ENCODE results near the gene USP46. TPM values are rescaled to one million over a fixed set of nuclear protein-coding genes. Genes with fewer than 3 reads are reported as not detected.

Gene USP46
- total RNA-seq, 6 experiments from 2014 or later = 23.9 to 30.9 (median 26.3) TPM

DNA sequence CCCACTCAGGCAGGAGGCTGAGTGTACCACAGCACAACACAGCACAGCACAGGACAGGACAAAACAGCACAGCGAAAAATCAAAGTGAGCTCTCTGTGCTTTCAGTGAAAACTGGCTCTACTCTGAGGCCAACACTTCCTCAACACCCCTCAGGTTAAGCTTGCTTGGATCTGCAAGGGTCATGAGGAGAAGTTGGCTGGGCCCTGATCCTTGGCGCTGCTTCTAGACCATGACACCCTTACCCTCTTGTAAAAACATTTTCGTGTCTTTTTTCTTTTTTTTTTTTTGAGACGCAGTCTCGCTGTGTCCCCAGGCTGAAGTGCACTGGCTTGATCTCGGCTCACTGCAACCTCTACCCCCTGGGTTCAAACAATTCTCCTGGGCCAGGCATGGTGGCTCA is 25.3 kb downstream of the USP46 start:
- no peaks in the 10 kb centered on the region for H3K36me3 Mint-ChIP-seq (ENCODE audit: low read depth)
- no peaks in the 10 kb centered on the region for H3K9me3 Mint-ChIP-seq
- no peak for DNase-seq
- H3K4me1 Mint-ChIP-seq (ENCODE audit: low read depth) = peaks cover 6% of the 10 kb centered on the region; the same call in 1 of the 2 replicates
- no peak overlapping the region for H3K4me3 Mint-ChIP-seq
- H3K27ac Mint-ChIP-seq = no peak overlapping the region
- H3K27me3 Mint-ChIP-seq (ENCODE audit: insufficient read depth) = no peaks in the 10 kb centered on the region; the same call in 1 of the 2 replicates
- TF ChIP-seq CTCF (IDR thresholded peaks at IDR 0.05) = no peak

DNA sequence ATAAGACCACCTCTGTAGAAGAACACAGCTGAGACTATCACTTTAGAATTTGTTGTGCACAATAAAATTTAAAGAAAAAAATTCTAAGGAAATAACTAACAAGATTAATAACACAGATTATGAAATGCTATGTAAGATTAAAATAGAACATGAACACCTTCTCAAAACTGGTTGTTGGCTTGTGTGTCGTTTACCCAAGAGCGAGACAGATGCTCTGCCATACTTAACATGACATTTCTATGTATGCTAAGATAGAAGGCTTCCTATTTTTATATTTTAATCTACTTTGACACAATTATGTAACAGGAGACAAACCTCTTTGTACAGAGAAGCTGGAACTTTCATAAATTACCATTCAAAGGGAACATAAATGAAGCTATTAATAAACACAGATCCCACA is 30.1 kb downstream of the USP46 start:
- no peak overlapping the region for H3K27ac Mint-ChIP-seq
- DNase-seq = no peak

GRCh38 chr4:52628543-52628942 is 30.6 kb downstream of the USP46 start:
- H3K27me3 Mint-ChIP-seq (ENCODE audit: insufficient read depth) = no peaks in the 10 kb centered on the region; the same call in 1 of the 2 replicates
- no peak for TF ChIP-seq CTCF (IDR thresholded peaks at IDR 0.05)
- H3K4me1 Mint-ChIP-seq (ENCODE audit: low read depth) = no peaks in the 10 kb centered on the region
- H3K36me3 Mint-ChIP-seq (ENCODE audit: low read depth) = 0 out of 2 replicates have a peak, but pooled peaks cover 6% of the 10 kb centered on the region
- no peak for DNase-seq
- no peaks in the 10 kb centered on the region for H3K9me3 Mint-ChIP-seq
- H3K4me3 Mint-ChIP-seq = no peak overlapping the region
- no peak overlapping the region for H3K27ac Mint-ChIP-seq

More for the DNA sequence above, 30.1 kb downstream of the USP46 start:
- H3K36me3 Mint-ChIP-seq (ENCODE audit: low read depth) = 0 out of 2 replicates have a peak, but pooled peaks cover 5% of the 10 kb centered on the region
- H3K4me1 Mint-ChIP-seq (ENCODE audit: low read depth) = no peaks in the 10 kb centered on the region
- H3K4me3 Mint-ChIP-seq = no peak overlapping the region
- H3K27me3 Mint-ChIP-seq (ENCODE audit: insufficient read depth) = no peaks in the 10 kb centered on the region; the same call in 1 of the 2 replicates
- H3K9me3 Mint-ChIP-seq = no peaks in the 10 kb centered on the region
- TF ChIP-seq CTCF (IDR thresholded peaks at IDR 0.05) = no peak

DNA sequence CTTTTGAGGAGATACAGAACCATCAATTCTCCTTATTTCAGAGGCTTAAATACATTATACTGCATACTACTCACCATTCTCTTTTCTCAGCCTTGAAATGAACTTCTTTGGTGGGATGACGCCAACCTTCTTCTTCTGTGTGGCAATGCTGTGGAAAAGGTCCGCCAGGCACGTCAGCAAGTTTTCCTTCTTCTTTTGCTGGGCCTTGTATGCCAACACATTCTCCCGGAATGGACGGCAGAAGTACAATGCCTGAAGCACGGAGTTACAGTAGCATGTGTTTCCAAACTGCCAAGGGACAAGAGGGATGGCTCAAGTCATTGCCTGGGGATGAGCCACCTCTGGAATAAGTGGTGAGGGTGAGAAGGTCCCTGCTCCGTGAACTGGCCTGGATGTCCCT is 31.2 kb downstream of the USP46 start:
- Mint-ChIP-seq H3K4me3 (no peak overlapping the region), H3K4me1 (ENCODE audit: low read depth) (no peaks in the 10 kb centered on the region), H3K36me3 (ENCODE audit: low read depth) (0 out of 2 replicates have a peak, but pooled peaks cover 6% of the 10 kb centered on the region), H3K27me3 (ENCODE audit: insufficient read depth) (no peaks in the 10 kb centered on the region), H3K9me3 (no peaks in the 10 kb centered on the region), H3K27ac (no peak overlapping the region)
- DNase-seq = no peak
- no peak for TF ChIP-seq CTCF (IDR thresholded peaks at IDR 0.05)

DNA sequence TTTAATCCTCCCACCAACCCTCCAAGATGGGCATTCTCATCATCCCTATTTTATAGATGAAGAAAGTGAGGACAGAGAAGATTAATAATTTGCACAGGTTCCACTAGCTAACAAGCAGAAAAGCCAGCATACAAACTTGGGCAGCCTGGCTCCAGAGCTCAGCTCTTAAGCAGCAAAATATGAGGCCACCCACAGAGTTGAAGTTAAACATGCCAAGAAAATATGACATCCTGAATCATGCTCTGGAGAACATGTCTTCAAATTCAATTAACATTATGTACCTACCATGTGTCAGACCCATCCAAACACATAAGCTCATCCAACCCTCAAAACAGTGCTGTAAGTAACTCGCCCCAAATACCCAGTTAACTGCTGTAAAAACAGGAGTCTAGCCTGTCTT is 33.9 kb downstream of the USP46 start:
- Mint-ChIP-seq H3K9me3 (no peaks in the 10 kb centered on the region), H3K36me3 (ENCODE audit: low read depth) (0 out of 2 replicates have a peak, but pooled peaks cover 6% of the 10 kb centered on the region), H3K4me1 (ENCODE audit: low read depth) (no peaks in the 10 kb centered on the region), H3K27me3 (ENCODE audit: insufficient read depth) (no peaks in the 10 kb centered on the region), H3K27ac (no peak overlapping the region), H3K4me3 (no peak overlapping the region)
- TF ChIP-seq CTCF (IDR thresholded peaks at IDR 0.05) = no peak
- no peak for DNase-seq

GRCh38 chr4:52622564-52622963 is 36.5 kb downstream of the USP46 start:
- H3K9me3 Mint-ChIP-seq = no peaks in the 10 kb centered on the region

More at GRCh38 chr4:52622564-52622963, 36.5 kb downstream of the USP46 start:
- H3K36me3 Mint-ChIP-seq (ENCODE audit: low read depth) = 0 out of 2 replicates have a peak, but pooled peaks cover 6% of the 10 kb centered on the region
- no peaks in the 10 kb centered on the region for H3K4me1 Mint-ChIP-seq (ENCODE audit: low read depth)
- no peak overlapping the region for H3K4me3 Mint-ChIP-seq
- H3K27me3 Mint-ChIP-seq (ENCODE audit: insufficient read depth) = no peaks in the 10 kb centered on the region
- no peak for TF ChIP-seq CTCF (IDR thresholded peaks at IDR 0.05)
- no peak overlapping the region for H3K27ac Mint-ChIP-seq
- no peak for DNase-seq

All from HFFc6 (cell line).